ENCODE results near the gene RIPOR3. TPM values are rescaled to one million over a fixed set of nuclear protein-coding genes. Genes with fewer than 3 reads are reported as not detected.

RIPOR3 gene
- total and polyA plus RNA-seq, 11 donors = 2.4 to 20.7 (median 4.9) TPM

DNA sequence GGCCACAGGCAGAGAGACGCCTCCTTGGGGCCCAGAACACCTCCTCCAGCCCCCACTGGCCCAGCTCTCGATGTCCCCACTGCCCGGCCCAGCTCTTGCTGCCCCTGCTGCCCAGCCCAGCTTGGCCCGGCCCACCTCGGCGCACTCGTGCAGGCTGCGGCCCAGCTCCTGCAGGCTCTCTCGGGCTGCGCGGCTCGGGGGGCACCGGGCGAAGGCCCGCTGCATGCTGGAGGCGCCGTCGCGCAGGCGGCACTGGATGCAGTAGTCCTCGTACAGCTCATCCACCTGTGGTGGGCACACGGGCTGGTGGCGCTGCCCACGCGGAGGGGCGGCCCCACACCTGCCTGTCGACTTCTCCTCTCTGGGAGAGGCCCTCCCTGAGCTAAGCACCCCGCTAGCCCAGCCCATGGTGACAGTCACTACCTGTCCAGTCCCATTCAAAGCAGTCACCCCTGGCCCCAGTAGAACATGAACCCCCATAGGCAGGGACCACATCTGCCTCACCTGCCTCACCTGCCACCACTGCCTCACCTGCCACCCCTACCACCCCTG lies 81.8 kb downstream of the RIPOR3 start:
- 94 to 95% (median 95%) methylated on average over 25 to 28 of the region's 28 CpGs for WGBS, 4 donors
- Histone ChIP-seq H3K27me3 (no peaks in the 10 kb centered on the region), H3K4me1 (peaks cover 0 to 9% (median 0%) of the 10 kb centered on the region in 12 donors), H3K9me3 (no peaks in the 10 kb centered on the region), H3K36me3 (peaks cover 0 to 8% (median 0%) of the 10 kb centered on the region in 9 donors), H3K27ac (no peak overlapping the region), H3K4me3 (no peak overlapping the region)
- DNase-seq = no peak
- intact Hi-C loops (cut with DNase I) = no loop called here
- TF ChIP-seq, protein P1, sequence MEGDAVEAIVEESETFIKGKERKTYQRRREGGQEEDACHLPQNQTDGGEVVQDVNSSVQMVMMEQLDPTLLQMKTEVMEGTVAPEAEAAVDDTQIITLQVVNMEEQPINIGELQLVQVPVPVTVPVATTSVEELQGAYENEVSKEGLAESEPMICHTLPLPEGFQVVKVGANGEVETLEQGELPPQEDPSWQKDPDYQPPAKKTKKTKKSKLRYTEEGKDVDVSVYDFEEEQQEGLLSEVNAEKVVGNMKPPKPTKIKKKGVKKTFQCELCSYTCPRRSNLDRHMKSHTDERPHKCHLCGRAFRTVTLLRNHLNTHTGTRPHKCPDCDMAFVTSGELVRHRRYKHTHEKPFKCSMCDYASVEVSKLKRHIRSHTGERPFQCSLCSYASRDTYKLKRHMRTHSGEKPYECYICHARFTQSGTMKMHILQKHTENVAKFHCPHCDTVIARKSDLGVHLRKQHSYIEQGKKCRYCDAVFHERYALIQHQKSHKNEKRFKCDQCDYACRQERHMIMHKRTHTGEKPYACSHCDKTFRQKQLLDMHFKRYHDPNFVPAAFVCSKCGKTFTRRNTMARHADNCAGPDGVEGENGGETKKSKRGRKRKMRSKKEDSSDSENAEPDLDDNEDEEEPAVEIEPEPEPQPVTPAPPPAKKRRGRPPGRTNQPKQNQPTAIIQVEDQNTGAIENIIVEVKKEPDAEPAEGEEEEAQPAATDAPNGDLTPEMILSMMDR (IDR thresholded peaks at IDR 0.05) = no peak
- no peak for TF ChIP-seq POLR2A (IDR thresholded peaks at IDR 0.05)
- ATAC-seq = no peak

DNA sequence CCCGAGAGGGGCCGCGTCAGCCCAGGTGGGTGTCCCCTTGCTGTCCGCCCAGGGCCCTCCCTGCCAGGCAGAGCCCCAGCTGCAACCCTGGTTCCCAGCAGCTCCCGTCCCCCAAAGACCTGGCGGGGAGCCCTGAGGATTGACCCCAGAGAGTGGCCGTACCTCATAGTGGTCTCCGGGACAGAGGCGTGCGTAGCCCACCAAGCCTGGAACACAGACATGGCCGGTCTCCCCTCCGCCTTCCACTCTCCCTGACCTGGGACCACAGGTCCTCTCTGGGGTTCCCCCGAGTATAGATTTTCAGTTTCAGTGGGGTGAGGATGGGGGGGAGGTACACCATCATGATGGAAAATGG lies 82.6 kb downstream of the RIPOR3 start:
- no peaks in the 10 kb centered on the region for H3K27me3 ChIP-seq
- DNase-seq (no peak), ATAC-seq (peak in 1 of 4 donors; percentile 7)
- no peak overlapping the region for H3K27ac ChIP-seq
- WGBS, 4 donors = 94 to 97% (median 95%) methylated on average over 13 of the region's 13 CpGs
- no peaks in the 10 kb centered on the region for H3K9me3 ChIP-seq
- intact Hi-C loops (cut with DNase I) = no loop called here
- peaks cover 0 to 8% (median 0%) of the 10 kb centered on the region in 9 donors for H3K36me3 ChIP-seq
- no peak overlapping the region for H3K4me3 ChIP-seq
- peaks cover 0 to 9% (median 0%) of the 10 kb centered on the region in 12 donors for H3K4me1 ChIP-seq
- TF ChIP-seq, protein P1 (IDR thresholded peaks at IDR 0.05) = no peak
- no peak for TF ChIP-seq POLR2A (IDR thresholded peaks at IDR 0.05)

DNA sequence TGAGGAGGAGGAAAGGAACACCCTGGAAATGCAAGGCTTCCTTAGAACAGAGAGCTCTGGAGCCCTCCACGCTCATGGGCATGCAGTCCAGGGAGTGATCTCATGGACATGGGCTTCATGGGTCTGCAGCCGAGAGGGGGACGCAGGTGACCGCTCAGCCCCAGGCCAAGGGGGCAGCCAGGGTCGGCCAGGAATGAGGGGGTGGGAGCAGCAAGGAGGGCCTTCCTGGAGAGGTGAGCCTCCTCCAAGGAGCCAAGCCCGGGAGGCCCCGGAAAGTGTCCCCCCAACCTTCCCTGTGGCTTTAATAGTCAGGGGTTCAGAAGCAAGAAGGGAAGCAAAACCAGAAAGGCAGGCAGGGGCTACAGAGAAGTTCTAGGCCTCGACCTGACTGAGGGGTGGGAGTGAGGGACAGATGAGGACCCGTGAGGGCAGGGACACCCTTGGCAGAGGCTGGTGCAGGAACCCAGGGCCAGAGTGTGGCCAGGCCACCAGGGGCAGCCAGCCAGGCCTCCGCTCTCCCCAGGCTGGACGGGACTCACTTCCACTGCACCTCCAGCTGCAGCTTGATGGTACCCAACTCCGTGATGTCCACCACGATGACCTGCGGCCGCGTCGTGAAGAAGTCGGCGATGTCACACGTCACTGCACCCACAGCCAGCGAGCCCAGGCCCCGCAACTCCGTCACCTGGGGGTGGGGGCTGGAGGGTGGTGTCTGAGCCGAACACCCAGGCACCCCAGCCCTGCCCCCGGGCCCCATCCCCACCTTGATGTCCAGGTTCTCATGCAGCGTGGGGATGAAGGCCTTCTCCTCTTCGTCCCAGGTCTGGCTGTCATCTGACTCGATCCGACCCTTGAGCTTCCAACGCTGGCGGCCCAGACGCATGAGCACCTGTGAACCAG lies 83.2 kb downstream of the RIPOR3 start:
- Histone ChIP-seq H3K36me3 (peaks cover 0 to 8% (median 0%) of the 10 kb centered on the region in 9 donors), H3K4me1 (peaks cover 0 to 9% (median 0%) of the 10 kb centered on the region in 12 donors), H3K27me3 (no peaks in the 10 kb centered on the region), H3K9me3 (no peaks in the 10 kb centered on the region), H3K4me3 (no peak overlapping the region), H3K27ac (no peak overlapping the region)
- no peak for DNase-seq
- intact Hi-C loops (cut with DNase I) = no loop called here
- peak in 1 of 4 donors; percentile 8 for ATAC-seq
- WGBS, 4 donors = 90 to 95% (median 92%) methylated on average over 25 to 32 of the region's 32 CpGs
- TF ChIP-seq POLR2A (IDR thresholded peaks at IDR 0.05) = no peak
- TF ChIP-seq, protein P1 (IDR thresholded peaks at IDR 0.05) = no peak

DNA sequence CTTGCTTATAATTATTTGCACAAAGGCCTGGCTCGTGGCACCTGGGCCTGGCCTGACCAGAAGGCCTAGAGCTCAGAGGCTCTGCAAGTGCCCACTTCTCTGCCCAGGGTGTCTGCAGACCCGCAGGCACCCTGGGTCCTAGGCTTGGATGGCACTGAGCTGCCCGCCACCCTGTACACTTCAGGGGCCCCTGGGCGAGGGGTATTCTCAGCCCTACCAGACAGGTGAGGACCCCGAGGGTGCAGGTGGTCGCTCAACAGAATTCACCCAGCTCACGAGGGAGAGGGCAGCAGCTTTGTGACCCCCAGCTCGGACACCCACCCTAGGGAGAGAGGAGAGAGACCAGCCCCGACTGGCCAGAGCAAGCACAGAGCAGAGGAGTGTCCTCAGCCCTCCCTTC lies 83.9 kb downstream of the RIPOR3 start:
- Histone ChIP-seq H3K27me3 (no peaks in the 10 kb centered on the region), H3K27ac (no peak overlapping the region), H3K4me1 (peaks cover 0 to 9% (median 0%) of the 10 kb centered on the region in 12 donors), H3K4me3 (no peak overlapping the region), H3K36me3 (peaks cover 0 to 8% (median 0%) of the 10 kb centered on the region in 9 donors), H3K9me3 (no peaks in the 10 kb centered on the region)
- DNase-seq (no peak), ATAC-seq (no peak)
- 87 to 93% (median 89%) methylated on average over 8 to 9 of the region's 9 CpGs for WGBS, 4 donors
- intact Hi-C loops (cut with DNase I) = no loop called here
- TF ChIP-seq POLR2A (IDR thresholded peaks at IDR 0.05) = no peak
- TF ChIP-seq, protein P1 (IDR thresholded peaks at IDR 0.05) = no peak
